Activated naive CD4-positive, alpha-beta T cell (primary cell): Measurements from ENCODE around the gene P4HA2.

Experiments used
- DNase-seq, 4 experiments: peaks; one replicate each; lab custom pipeline; 2025; lab: John Stamatoyannopoulos, UW

The P4HA2 gene

DNA sequence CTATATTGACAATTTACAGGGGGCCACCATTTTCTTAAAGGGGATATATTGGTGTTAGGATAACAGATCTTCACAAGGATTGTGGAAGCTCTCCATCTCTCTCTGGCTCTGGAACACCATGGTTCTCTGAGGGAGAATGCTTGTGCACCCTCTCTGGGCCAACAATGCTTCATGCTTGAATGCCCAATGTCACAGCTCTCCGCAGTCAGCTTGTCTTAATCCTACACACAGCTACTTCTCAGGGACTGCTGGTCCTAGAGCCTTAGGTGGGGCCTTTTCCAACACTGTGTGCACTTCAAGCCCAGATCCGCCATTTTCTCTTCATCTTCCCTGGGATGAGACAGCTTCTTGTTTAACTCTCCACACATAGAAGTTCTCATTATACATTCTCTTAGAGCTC, 22.9 kb upstream of the P4HA2 start:
- DNase-seq, result no peak

DNA sequence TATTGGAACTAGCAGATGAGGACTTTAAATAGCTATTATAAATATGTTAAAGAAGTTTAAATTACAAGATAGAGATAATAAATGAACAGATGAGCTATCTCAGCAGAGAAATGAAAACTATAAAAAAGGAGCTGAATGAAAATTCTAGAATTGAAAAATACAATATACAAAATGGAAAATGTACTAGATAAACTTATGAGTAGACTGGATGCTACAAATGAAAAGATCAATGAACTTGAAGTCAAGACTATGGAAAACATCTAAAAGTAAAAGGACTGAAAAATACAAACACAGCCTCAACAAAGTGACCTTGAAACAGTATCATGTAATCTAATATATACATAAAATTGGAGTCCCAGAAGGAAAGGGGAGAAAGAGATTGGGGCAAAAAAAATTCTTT, 19.2 kb upstream of the P4HA2 start:
- DNase-seq, result no peak

DNA sequence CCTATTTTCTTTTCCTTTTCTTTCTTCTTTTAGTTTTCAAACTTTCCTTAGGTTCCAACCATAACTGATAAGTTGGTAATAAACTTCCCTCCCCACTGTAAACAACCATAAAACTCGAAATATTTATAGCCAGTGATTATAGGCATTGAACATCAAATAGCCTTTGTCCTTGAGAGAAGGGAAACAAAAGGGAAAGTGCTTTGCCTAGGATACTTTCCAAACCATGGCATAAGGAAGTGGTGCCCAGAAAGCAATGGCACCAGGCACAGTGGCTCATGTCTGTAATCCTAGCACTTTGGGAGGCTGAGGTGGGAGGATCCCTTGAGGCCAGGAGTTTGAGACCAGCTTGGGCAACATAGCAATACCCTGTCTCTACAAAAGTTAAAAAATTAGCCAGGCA, 17.9 kb upstream of the P4HA2 start:
- DNase-seq, result no peak

- no peak for DNase-seq
Observed at GRCh38 chr5:132243366-132243977, 15.8 kb upstream of the P4HA2 start.

DNA sequence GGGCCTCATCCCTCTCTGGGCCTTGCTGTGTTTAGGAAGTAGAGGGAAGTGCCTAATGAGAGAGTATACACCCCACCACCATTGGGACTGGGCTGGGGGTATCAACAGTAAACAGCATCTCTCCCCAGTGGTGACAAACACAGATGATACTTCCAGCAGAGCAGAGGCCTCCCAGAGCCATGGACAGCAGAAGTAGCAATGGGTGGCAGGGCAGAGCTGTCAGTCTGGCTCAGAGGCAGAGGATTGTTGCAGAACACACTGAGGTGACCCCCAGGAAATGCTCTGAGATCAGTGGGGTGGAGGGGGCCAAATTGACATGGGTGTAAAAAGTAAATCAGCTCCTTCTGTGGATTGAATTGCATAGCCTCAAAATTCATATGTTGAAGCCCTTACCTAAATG, 12.1 kb upstream of the P4HA2 start:
- no peak for DNase-seq

- no peak for DNase-seq
Observed at GRCh38 chr5:132238901-132239500, 11.3 kb upstream of the P4HA2 start.

- peak; percentile 25 to 58 (median 51) for DNase-seq
Observed at GRCh38 chr5:132238169-132238744, 10.6 kb upstream of the P4HA2 start.

DNA sequence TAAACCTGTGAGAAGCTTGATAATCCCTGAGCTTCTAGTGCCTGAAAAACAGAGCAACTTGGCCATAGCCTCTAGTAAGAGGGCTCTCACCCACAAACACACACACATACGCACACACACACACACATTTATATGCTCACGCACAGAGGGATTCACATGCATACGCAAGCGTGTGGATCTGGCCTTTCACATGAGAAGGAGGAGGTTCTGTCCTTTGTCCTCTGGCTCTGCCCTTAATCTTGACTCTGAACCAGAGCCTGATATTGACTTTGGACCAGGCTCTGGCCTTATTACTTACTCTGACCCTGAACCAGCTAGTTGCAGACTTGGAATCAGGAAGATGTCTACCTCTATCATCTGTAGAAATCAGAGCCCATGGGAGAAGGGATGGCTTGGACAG, 10.0 kb upstream of the P4HA2 start:
- no peak for DNase-seq

- no peak for DNase-seq
Observed at GRCh38 chr5:132237141-132237540, 9.5 kb upstream of the P4HA2 start.

DNA sequence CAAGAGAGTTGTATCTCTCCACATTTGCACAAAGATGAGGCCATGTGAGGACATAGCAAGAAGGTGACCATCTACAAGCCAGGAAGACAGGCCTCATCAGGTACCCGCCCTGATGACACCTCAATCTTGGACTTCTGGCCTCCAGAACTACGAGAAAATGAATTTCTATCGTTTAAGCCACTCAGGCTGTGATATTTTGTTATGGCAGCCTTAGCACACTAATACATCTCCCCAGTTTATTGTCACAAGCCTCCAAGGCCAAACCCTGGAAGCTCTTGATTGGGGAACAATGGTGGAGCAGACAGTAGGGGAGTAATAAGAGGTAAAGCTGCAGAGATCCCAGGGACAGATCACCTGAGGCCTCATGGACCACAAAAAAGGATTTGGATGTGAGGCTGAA, 7.7 kb upstream of the P4HA2 start:
- no peak for DNase-seq

- no peak for DNase-seq
Observed at GRCh38 chr5:132234684-132235062, 7.0 kb upstream of the P4HA2 start.

- DNase-seq, result no peak
Observed at GRCh38 chr5:132233811-132234683, 6.4 kb upstream of the P4HA2 start.

GRCh38 chr5:132233081-132233480, 5.4 kb upstream of the P4HA2 start:
- no peak for DNase-seq

DNA sequence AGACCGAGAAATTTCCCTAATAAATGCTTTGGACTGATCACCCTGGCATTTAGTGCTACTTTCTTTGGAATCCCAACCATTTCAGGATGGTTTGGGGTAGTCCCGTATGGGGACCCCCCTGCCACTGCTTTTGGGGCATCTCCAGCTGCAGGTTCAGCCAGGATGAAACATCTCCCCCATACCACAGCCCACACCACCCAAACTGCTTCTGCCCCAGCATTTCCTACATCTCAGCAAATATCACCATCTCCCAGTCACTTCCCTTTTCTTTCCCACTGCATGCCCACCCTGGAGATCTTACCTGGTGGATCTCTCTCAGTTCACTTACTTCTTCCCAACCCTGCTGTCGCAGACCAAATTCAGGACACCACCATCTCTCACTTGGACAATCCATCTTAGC, 4.8 kb upstream of the P4HA2 start:
- DNase-seq, result no peak

DNA sequence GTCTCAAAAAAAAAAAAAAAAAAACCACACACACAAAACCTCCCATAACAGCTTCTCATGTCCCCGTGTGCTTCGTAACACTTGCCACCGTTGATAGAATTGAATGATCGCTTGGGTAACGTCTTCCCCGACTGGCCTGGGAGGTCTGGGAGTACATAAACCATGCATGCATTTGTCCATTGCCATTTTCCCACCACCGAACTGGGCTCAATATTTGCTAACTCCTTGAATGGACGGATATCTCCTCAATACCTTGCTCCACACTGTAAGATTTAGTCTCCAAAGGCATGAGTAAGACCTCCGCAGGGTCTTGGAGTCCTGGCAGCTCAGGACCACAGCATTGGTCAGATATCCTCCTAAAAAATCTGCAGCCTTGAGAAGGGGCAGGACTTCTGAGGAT, 3.2 kb upstream of the P4HA2 start:
- DNase-seq, result no peak

DNA sequence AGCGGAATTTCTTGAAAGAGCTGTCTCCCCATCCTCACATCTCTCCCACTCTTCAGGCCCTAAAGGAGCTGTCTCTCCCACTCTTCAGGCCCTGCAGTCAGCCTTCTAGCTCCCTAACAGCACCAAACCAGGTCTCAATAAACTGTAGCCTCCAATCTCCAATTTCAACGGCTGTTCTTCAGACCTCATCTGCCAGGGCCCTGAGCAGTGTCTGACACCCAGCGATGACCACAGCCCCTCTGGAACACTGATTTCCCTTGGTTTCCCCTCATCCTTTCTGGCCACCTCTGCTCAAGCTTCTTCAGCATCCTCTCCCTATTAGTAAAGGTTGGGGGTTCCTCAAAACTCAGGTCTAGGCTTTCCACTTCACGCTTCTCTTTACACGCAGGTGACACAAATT, 1.6 kb upstream of the P4HA2 start:
- no peak for DNase-seq

DNA sequence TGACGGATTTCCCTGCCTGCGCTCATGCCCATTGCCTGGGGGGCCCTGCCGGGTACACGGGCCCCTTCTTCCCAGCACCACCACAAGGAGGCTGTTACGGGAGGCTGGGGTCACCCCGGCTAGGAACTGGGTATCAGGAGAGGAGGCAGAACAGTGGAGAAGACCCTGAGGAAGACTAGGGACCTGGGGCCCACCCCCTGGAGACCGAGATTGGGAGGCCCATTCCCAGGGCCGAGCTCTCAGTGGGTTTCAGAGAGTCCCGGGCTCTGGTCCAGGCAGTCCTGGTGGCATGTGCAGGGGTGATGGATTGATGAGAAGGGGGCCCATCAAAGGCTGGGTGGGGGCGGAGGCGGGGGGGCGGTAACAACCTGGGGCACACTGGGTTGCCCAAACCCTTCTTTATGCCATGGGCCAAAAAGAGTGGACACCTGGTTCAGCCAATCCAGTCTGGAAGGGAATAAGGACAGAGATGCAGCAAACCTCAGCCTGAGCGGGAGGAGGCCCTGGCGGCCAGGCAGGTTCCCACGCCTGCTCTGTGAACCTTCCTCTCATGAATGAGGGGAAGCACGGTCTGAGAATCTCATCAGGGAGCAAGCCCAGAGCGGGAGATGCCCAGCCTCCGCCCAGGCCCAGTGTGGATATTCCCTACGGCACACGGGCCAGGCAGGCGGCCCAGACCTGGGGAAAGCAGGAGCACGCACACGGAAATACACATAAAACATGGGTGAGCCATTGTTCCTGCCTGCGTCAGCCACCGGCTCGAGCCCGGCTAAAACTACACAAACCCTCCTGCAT, 785 bp upstream of the P4HA2 start:
- DNase-seq, result no peak

- DNase-seq, result no peak
Observed at GRCh38 chr5:132227235-132227484, 493 bp downstream of the P4HA2 start.

GRCh38 chr5:132226516-132227234, 978 bp downstream of the P4HA2 start:
- no peak for DNase-seq

DNA sequence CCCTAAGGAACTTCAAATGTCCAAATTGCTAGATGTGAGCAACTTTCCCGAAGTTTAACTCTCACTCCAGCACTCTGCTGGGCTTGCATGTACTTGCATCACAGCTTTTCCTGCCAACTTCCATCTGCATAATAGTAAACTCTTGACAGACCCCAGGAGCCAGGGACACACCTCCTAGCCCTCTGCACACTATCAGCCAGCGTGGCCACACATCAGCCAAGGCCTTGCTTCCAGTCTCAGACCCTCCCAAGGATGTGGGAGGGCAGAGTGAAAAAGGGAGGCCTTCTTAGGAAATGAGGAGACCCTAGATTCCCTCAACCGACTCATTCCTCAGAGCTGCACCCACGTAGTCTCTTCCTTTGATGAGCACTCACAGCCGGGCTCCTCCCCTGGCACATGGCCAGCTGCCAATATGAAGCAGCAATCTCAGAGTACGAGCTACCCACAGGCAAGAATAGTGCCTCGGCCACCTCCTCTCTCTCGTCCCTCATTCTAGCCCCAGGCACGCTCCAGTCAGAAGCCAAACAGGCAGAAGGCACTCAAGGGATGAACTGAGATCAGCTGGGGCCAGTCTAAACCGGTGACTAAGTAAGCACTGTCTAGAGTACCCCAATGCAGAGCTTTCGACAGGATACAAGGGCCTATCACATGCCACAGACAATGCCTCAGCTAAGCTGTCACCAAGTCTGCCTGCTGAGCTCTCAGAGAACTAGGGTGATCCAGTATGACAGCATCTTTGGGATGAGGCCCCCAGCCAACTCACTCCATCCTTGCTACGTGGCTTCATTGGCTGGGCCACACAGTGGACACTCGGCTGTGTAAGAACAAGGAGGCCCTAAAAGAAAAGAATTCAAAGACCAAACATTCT, 2.3 kb downstream of the P4HA2 start:
- DNase-seq, result peak in 1 of 4 experiments; percentile 10

GRCh38 chr5:132224716-132225115, 2.9 kb downstream of the P4HA2 start:
- DNase-seq, result no peak
